ENCODE data around the gene CLP1.

DNA sequence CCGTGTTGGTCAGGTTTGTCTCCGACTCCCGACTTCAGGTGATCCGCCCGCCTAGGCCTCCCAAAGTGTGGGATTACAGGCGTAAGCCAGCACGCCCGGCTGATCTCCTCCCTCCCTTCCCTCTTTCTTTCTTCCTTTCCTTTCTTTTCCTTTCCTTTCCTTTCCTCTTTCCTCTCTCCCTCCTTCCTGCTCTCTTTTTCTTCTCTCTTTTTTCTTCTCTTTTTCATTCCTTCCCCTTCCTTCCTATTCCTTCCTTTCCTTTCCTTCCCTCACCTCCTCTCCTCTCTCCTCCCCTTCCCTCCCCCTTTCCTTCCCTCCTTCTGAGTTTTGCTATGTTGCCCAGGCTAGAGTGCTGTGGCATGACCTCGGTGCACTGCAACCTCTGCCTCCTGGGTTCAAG is 6.4 kb downstream of the CLP1 start:
- TF ChIP-seq EZH2phosphoT487 (IDR thresholded peaks at IDR 0.05; ENCODE audit: borderline replicate concordance) = no peak
- TF ChIP-seq, protein P1, sequence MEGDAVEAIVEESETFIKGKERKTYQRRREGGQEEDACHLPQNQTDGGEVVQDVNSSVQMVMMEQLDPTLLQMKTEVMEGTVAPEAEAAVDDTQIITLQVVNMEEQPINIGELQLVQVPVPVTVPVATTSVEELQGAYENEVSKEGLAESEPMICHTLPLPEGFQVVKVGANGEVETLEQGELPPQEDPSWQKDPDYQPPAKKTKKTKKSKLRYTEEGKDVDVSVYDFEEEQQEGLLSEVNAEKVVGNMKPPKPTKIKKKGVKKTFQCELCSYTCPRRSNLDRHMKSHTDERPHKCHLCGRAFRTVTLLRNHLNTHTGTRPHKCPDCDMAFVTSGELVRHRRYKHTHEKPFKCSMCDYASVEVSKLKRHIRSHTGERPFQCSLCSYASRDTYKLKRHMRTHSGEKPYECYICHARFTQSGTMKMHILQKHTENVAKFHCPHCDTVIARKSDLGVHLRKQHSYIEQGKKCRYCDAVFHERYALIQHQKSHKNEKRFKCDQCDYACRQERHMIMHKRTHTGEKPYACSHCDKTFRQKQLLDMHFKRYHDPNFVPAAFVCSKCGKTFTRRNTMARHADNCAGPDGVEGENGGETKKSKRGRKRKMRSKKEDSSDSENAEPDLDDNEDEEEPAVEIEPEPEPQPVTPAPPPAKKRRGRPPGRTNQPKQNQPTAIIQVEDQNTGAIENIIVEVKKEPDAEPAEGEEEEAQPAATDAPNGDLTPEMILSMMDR (conservative IDR thresholded peaks at IDR 0.05; ENCODE audit: low read length) = no peak
